Measurements from ENCODE around the gene CLEC11A.

The CLEC11A gene

DNA sequence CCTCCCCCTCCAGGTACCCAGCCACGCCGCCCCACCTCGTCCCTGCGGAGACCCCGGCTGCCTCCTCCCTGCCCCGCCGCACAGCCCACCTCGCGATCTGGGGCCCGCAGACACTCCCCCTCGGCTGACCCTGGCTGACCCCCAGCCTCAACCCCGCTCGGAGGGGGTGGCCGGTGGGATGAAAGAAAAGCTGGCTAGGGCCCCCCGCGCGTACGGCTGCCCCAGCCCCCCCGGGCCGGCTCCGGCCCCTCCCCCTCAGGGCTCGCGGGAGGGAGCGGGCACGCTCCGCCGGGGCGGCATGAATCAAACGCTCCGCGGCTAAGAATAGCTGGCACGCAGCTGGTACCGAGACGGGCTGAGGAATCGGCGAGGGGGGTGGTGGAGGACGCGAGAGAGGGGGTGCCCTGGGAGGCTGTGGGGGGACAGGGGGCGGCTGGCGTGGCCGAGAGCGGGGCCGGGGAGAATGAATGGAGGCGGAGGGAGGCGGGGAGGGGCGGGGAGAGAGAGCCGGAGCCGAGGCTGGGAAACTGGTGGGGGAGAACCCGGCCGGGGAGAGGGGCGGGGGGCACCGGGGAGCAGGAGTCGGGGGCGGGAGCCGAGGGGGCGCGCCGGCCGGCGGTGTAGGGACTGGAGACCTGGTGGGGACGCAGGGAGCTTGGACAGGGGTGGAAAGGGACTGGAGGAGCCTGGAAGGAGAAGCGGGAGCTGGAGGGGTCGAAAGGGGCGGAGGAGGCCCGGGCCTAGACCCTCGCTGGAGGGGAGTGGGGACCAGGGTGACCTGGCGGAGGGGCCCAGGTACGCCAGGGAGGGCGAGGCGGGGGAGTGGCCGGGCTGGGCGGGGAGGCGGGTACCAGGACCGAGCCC is 4.7 kb upstream of the CLEC11A start:
- H3K4me3 ChIP-seq (replicated peaks; ENCODE audit: low read depth, low read length) = peak overlapping the region; percentile 41
- no peak for DNase-seq (ENCODE audit: extremely low read depth, low read depth)
- TF ChIP-seq, protein P1, sequence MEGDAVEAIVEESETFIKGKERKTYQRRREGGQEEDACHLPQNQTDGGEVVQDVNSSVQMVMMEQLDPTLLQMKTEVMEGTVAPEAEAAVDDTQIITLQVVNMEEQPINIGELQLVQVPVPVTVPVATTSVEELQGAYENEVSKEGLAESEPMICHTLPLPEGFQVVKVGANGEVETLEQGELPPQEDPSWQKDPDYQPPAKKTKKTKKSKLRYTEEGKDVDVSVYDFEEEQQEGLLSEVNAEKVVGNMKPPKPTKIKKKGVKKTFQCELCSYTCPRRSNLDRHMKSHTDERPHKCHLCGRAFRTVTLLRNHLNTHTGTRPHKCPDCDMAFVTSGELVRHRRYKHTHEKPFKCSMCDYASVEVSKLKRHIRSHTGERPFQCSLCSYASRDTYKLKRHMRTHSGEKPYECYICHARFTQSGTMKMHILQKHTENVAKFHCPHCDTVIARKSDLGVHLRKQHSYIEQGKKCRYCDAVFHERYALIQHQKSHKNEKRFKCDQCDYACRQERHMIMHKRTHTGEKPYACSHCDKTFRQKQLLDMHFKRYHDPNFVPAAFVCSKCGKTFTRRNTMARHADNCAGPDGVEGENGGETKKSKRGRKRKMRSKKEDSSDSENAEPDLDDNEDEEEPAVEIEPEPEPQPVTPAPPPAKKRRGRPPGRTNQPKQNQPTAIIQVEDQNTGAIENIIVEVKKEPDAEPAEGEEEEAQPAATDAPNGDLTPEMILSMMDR (IDR thresholded peaks at IDR 0.05; ENCODE audit: low read depth, low read length, missing control alignments) = no peak

- TF ChIP-seq, protein P1 (IDR thresholded peaks at IDR 0.05; ENCODE audit: low read depth, low read length, missing control alignments) = no peak
- no peak for DNase-seq (ENCODE audit: extremely low read depth, low read depth)
- H3K4me3 ChIP-seq (replicated peaks; ENCODE audit: low read depth, low read length) = peak overlapping the region; percentile 41
Measured at GRCh38 chr19:50719119-50719435, 4.1 kb upstream of the CLEC11A start.

DNA sequence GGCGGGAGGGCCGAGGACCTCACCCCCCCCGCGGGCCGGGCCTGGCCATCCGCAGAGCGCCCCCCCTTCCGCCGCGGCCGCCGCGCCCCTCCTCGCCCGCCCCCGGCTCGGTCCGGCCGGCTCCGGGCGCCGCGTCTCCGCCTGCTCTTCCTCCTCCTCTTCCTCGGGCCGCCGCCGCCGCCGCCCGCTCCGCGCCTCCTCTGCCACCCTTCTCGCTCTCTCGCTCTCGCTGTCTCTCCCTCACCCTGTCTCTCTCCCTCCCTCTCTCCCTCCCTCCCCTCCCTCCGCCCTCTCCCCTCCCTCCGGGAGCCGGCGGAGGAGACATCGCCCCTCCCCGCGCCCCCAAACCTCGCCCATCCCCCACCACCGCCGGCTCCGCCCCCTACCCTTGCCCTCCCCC is 3.6 kb upstream of the CLEC11A start, which contains the start of gene SHANK1:
TSS of gene SHANK1 (minus strand) at position 237 of the 400 bp plus-strand sequence. CDS start 2,883 bp downstream, outside the sequence.
- TF ChIP-seq, protein P1 (IDR thresholded peaks at IDR 0.05; ENCODE audit: low read depth, low read length, missing control alignments) = no peak
- peak within 1 kb of the TSS; percentile 41 for H3K4me3 ChIP-seq (replicated peaks; ENCODE audit: low read depth, low read length)
- no peak for DNase-seq (ENCODE audit: extremely low read depth, low read depth)

DNA sequence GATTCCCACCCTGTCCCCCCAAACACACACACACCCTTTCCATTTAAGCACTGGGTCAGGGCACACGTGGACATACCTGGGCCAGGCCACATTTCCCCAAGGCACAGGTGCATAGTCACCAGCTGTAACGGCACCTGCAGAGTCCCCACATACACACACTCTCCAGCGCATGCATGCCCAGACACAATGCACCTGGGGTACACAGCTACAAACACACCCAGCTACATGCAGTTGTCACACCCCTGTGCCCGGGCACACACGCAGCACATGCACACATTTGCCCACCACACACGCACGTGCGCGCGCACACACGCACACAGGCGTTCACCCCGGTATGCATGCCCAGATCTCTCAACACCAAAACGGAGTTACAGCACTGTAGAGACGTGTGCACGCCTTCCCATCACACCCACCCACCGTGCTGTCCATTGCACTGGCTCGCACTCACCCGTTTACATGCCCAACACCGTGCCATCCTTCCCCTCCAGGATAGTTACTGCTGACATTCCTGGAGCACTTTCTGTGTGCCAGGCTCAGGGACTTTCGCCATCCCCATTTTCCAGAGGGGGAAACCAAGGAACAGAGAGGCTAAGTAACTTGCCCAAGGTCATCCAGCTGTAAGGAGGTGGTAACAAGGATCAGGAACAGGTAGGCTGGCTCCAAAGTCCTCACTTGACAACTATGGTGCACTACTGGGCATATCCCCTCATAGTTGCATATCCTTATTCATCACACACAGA is 2.8 kb upstream of the CLEC11A start:
- no peak for DNase-seq (ENCODE audit: extremely low read depth, low read depth)
- TF ChIP-seq, protein P1 (IDR thresholded peaks at IDR 0.05; ENCODE audit: low read depth, low read length, missing control alignments) = no peak
- H3K4me3 ChIP-seq (replicated peaks; ENCODE audit: low read depth, low read length) = peak overlapping the region; percentile 1; the same call in 1 of the 2 replicates

DNA sequence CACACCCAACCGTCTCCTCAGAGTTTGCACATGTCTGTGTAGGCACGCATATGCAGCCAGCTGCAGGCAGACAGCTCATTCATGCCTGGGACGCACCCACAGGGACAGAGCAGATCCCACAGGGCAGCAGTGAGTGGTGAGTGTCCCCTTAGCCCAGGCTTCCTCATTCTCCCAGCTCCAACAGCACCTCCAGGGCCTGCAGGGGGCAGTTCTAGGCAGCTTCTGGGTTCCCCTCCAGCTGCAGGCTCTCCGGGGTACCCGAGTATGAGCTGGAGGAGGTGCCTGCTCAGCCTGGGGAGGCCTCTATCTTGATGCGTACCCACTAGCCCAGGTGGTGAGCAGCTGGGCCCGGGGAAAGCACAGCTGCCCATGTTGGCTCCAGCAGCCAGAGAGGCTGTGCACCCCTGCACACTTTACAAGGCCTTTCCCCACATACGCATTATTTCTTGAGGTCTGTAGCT is 2.2 kb upstream of the CLEC11A start:
- peak; percentile 63 for DNase-seq (ENCODE audit: extremely low read depth, low read depth)
- TF ChIP-seq, protein P1 (IDR thresholded peaks at IDR 0.05; ENCODE audit: low read depth, low read length, missing control alignments) = peak; percentile 24
- no peak overlapping the region for H3K4me3 ChIP-seq (replicated peaks; ENCODE audit: low read depth, low read length)

- TF ChIP-seq, protein P1 (IDR thresholded peaks at IDR 0.05; ENCODE audit: low read depth, low read length, missing control alignments) = no peak
- peak overlapping the region; percentile 78 for H3K4me3 ChIP-seq (replicated peaks; ENCODE audit: low read depth, low read length)
- DNase-seq (ENCODE audit: extremely low read depth, low read depth) = no peak
Measured at GRCh38 chr19:50721441-50722137, 1.6 kb upstream of the CLEC11A start.
